ENCODE data around the gene ANKRD13B. TPM values are rescaled to one million over a fixed set of nuclear protein-coding genes. Genes with fewer than 3 reads are reported as not detected.

The ANKRD13B gene
- total RNA-seq, 1 experiment from 2014 or later: 31.4 TPM

- TF ChIP-seq REST (IDR thresholded peaks at IDR 0.05; ENCODE audit: insufficient read depth in 1 of 2, low read depth in 2 of 2, low read length in 1 of 2) (no peak), CTCF (IDR thresholded peaks at IDR 0.05) (no peak), SIN3A (IDR thresholded peaks at IDR 0.05; ENCODE audit: borderline replicate concordance, insufficient read depth, low read depth, low read length) (no peak), POLR2AphosphoS5 (IDR thresholded peaks at IDR 0.05; ENCODE audit: low read depth, low read length) (no peak), TCF7L2 (IDR thresholded peaks at IDR 0.05; ENCODE audit: low read depth, low read length) (no peak)
- ATAC-seq (0 out of 2 replicates have a peak, but pooled peaks have one; percentile 45), DNase-seq (ENCODE audit: low read depth, low spot score) (no peak)
- intact Hi-C loops (cut with micrococcal nuclease; ENCODE audit: unreplicated experiment) (no loop called here), in situ Hi-C loops (cut with HindIII; ENCODE audit: low pct_unique_long_range_greater_than_20kb, low sequenced_read_pairs) (no loop called here)
- ChIA-PET POLR2A (no interaction called here), CTCF (no interaction called here)
- H3K27me3 ChIP-seq (ENCODE audit: control insufficient read depth, insufficient read depth, low read length): no peaks in the 10 kb centered on the region
- H3K27ac ChIP-seq (ENCODE audit: low read length): no peak overlapping the region
- peaks cover 25% of the 10 kb centered on the region; the same call in 1 of the 2 replicates for H3K36me3 ChIP-seq (ENCODE audit: control insufficient read depth, insufficient read depth, low read length)
- H3K9me3 ChIP-seq (ENCODE audit: control insufficient read depth, insufficient read depth, low read depth, low read length): no peaks in the 10 kb centered on the region
- BruUV-seq (replicated peaks): no TSS peak
- no peak overlapping the region for H3K4me3 ChIP-seq (ENCODE audit: low read depth in 2 of 2, low read length in 2 of 2)
- no peaks in the 10 kb centered on the region; the same call in 1 of the 2 replicates for H3K4me1 ChIP-seq (ENCODE audit: control insufficient read depth, insufficient read depth, low read length)
Measured at GRCh38 chr17:29546085-29546484, 46.8 kb upstream of the ANKRD13B start.

GRCh38 chr17:29546830-29547229 is 46.1 kb upstream of the ANKRD13B start:
- H3K4me1 ChIP-seq (ENCODE audit: control insufficient read depth, insufficient read depth, low read length): no peaks in the 10 kb centered on the region; the same call in 1 of the 2 replicates
- no peak overlapping the region for H3K4me3 ChIP-seq (ENCODE audit: low read depth in 2 of 2, low read length in 2 of 2)
- no peak overlapping the region for H3K27ac ChIP-seq (ENCODE audit: low read length)
- no peaks in the 10 kb centered on the region for H3K27me3 ChIP-seq (ENCODE audit: control insufficient read depth, insufficient read depth, low read length)
- POLR2A ChIA-PET: no interaction called here
- DNase-seq (ENCODE audit: low read depth, low spot score): no peak
- H3K36me3 ChIP-seq (ENCODE audit: control insufficient read depth, insufficient read depth, low read length): peaks cover 25% of the 10 kb centered on the region; the same call in 1 of the 2 replicates
- H3K9me3 ChIP-seq (ENCODE audit: control insufficient read depth, insufficient read depth, low read depth, low read length): no peaks in the 10 kb centered on the region
- no TSS peak for BruUV-seq (replicated peaks)
- intact Hi-C loops (cut with micrococcal nuclease; ENCODE audit: unreplicated experiment): no loop called here
- TF ChIP-seq REST (IDR thresholded peaks at IDR 0.05; ENCODE audit: insufficient read depth in 1 of 2, low read depth in 2 of 2, low read length in 1 of 2) (no peak), SIN3A (IDR thresholded peaks at IDR 0.05; ENCODE audit: borderline replicate concordance, insufficient read depth, low read depth, low read length) (no peak), POLR2AphosphoS5 (IDR thresholded peaks at IDR 0.05; ENCODE audit: low read depth, low read length) (no peak), TCF7L2 (IDR thresholded peaks at IDR 0.05; ENCODE audit: low read depth, low read length) (no peak), CTCF (IDR thresholded peaks at IDR 0.05) (no peak)
- in situ Hi-C loops (cut with HindIII; ENCODE audit: low pct_unique_long_range_greater_than_20kb, low sequenced_read_pairs): no loop called here
- CTCF ChIA-PET: no interaction called here
- ATAC-seq: no peak
